HepG2 (cell line): ENCODE data around the gene TCN1. TPM values are rescaled to one million over a fixed set of nuclear protein-coding genes. Genes with fewer than 3 reads are reported as not detected.

Source experiments
- ATAC-seq: fragments of 200-7000 bp; cut with Tn5 transposase; 3 replicates; pipeline ENCODE4 v1.9.1; 2020; ENCODE audit warnings: mild to moderate bottlenecking, moderate library complexity
- BruUV-seq: library from RNA; stranded (reverse); fragments of 400-500 nt; replicated peaks from 2 replicates; lab custom pipeline; 2021; lab: Mats Ljungman, UMichigan
- CTCF ChIA-PET: fragments of 300-600 bp; formaldehyde crosslinking; extraction: SDS; loops from one replicate; lab custom pipeline; 2021; ENCODE audit warnings: low total read pairs, inconsistent platforms, low intra/inter-chr PET ratio; lab: Yijun Ruan, JAX
- POLR2A ChIA-PET: fragments of 350-600 bp; sonication (Branson Sonifier 250); formaldehyde crosslinking; loops from one replicate; lab custom pipeline; 2020; ENCODE audit warnings: antibody characterized with exemption, inconsistent platforms; lab: Yijun Ruan, JAX
- DNase-seq: peaks from one replicate; pipeline ENCODE4 v3.0.0-alpha.2; 2015; ENCODE audit warnings: low spot score
- FAIRE-seq: peaks from 3 replicates; lab custom pipeline; 2011; peaks lifted over from hg19 to GRCh38; lab: Jason Lieb, UNC
- H2AFZ ChIP-seq: one replicate; pipeline ENCODE4 v1.6.1; 2011; ENCODE audit warnings: low read length, inconsistent platforms
- H3K27ac ChIP-seq: fragments of 300-600 bp; 3 replicates; pipeline ENCODE4 v1.8.0; 2011; ENCODE audit warnings: mixed run types, mild to moderate bottlenecking, mixed read lengths, low read length, inconsistent platforms; ENCODE audit not compliant: insufficient read depth; ENCODE audit errors: extremely low read length
- H3K27me3 ChIP-seq, 2 experiments: fragments of 200-600 bp in 1 of 2; 2 replicates in 1 of 2; 3 replicates in 1 of 2; pipeline versions ENCODE4 v1.6.0 to v1.8.0; 2011; ENCODE audit warnings: low read length in 2 of 2, mild to moderate bottlenecking in 2 of 2, moderate library complexity in 2 of 2, inconsistent platforms in 1 of 2; ENCODE audit not compliant: insufficient read depth in 2 of 2, control insufficient read depth in 1 of 2
- H3K36me3 ChIP-seq, 2 experiments: fragments of 200-600 bp in 1 of 2; replicated peaks in 1 of 2; 2 replicates in 1 of 2; 3 replicates in 1 of 2; pipeline versions ENCODE4 v1.5.1 to v1.8.0; 2011; ENCODE audit warnings: low read length in 2 of 2, inconsistent platforms in 1 of 2; ENCODE audit not compliant: insufficient read depth in 2 of 2, control insufficient read depth in 1 of 2
- H3K4me1 ChIP-seq: 2 replicates; pipeline ENCODE4 v1.5.1; 2012; ENCODE audit warnings: low read length, inconsistent platforms; ENCODE audit not compliant: insufficient read depth
- H3K4me2 ChIP-seq: 2 replicates; pipeline ENCODE4 v1.6.0; 2011; ENCODE audit warnings: low read depth, low read length, inconsistent platforms
- H3K4me3 ChIP-seq, 3 experiments: fragments of 200-600 bp in 1 of 3; sonication (generic), shearing (Covaris generic) in 1 of 3; replicated peaks in 1 of 3; 2 replicates each; pipeline ENCODE4 v1.5.1; 2011 to 2016; ENCODE audit warnings: low read length in 3 of 3, inconsistent platforms in 2 of 3, low read depth in 2 of 3, mild to moderate bottlenecking in 2 of 3, control low read depth in 1 of 3, mixed read lengths in 1 of 3; ENCODE audit not compliant: insufficient read depth in 1 of 3
- H3K79me2 ChIP-seq: one replicate; pipeline ENCODE4 v1.6.1; 2011; ENCODE audit warnings: low read length, inconsistent platforms; ENCODE audit not compliant: insufficient read depth
- H3K9ac ChIP-seq: 2 replicates; pipeline ENCODE4 v1.6.0; 2011; ENCODE audit warnings: mild to moderate bottlenecking, low read depth, low read length, inconsistent platforms; ENCODE audit not compliant: insufficient read depth
- H3K9me3 ChIP-seq: 2 replicates; pipeline ENCODE4 v1.5.1; 2012; ENCODE audit warnings: mild to moderate bottlenecking, low read length
- H4K20me1 ChIP-seq: 2 replicates; pipeline ENCODE4 v1.6.0; 2011; ENCODE audit warnings: inconsistent platforms, mild to moderate bottlenecking, low read length, moderate library complexity; ENCODE audit not compliant: insufficient read depth
- ATF7-NPFF ChIP-seq: sonication (generic); formaldehyde crosslinking; IDR thresholded peaks from 2 replicates; pipeline ENCODE4 v1.8.1; 2023; ENCODE audit warnings: mild to moderate bottlenecking, low read depth, missing genetic modification reagents, moderate library complexity
- E2F1 ChIP-seq: sonication (generic); formaldehyde crosslinking; IDR thresholded peaks from 2 replicates; pipeline ENCODE4 v1.5.0; 2020; ENCODE audit warnings: missing genetic modification reagents
- EHMT2 ChIP-seq: fragments of 200-600 bp; sonication (generic); IDR thresholded peaks from 2 replicates; pipeline ENCODE4 v1.7.0; 2017; ENCODE audit warnings: antibody characterized with exemption, low read depth, low read length, borderline replicate concordance
- MED13 ChIP-seq: sonication (generic); formaldehyde crosslinking; IDR thresholded peaks from 2 replicates; pipeline ENCODE4 v1.5.0; 2020; ENCODE audit warnings: missing genetic modification reagents
- MEF2D ChIP-seq: sonication (generic); formaldehyde crosslinking; IDR thresholded peaks from 2 replicates; pipeline ENCODE4 v1.5.1; 2020; ENCODE audit warnings: mild to moderate bottlenecking, missing genetic modification reagents
- MEIS2 ChIP-seq: sonication (generic); formaldehyde crosslinking; IDR thresholded peaks from 2 replicates; pipeline ENCODE4 v1.9.0; 2021; ENCODE audit warnings: mild to moderate bottlenecking, missing genetic modification reagents
- MYPOP ChIP-seq: sonication (generic); formaldehyde crosslinking; IDR thresholded peaks from 2 replicates; pipeline ENCODE4 v1.8.1; 2023; ENCODE audit warnings: mild to moderate bottlenecking, moderate library complexity, missing genetic modification reagents
- PBX3 ChIP-seq: sonication (generic); formaldehyde crosslinking; IDR thresholded peaks from 2 replicates; pipeline ENCODE4 v1.8.1; 2023; ENCODE audit warnings: missing genetic modification reagents, inconsistent platforms, borderline replicate concordance
- TFDP1 ChIP-seq: IDR thresholded peaks from 2 replicates; pipeline ENCODE4 v1.6.1; 2016; ENCODE audit warnings: missing compliant biosample characterization, missing genetic modification reagents, borderline replicate concordance
- ZFP36L2 ChIP-seq: sonication (generic); formaldehyde crosslinking; IDR thresholded peaks from 2 replicates; pipeline ENCODE4 v1.4.0; 2020; ENCODE audit warnings: missing genetic modification reagents
- ZFP90 ChIP-seq: sonication (generic); formaldehyde crosslinking; IDR thresholded peaks from 2 replicates; pipeline ENCODE4 v1.8.0; 2022; ENCODE audit warnings: missing genetic modification reagents, mild to moderate bottlenecking, inconsistent platforms, borderline replicate concordance
- ZNF275 ChIP-seq: sonication (generic); formaldehyde crosslinking; IDR thresholded peaks from 2 replicates; pipeline ENCODE4 v1.8.0; 2022; ENCODE audit warnings: missing genetic modification reagents, mild to moderate bottlenecking, inconsistent platforms, borderline replicate concordance
- ZNF296 ChIP-seq: sonication (generic); formaldehyde crosslinking; conservative IDR thresholded peaks from 2 replicates; pipeline ENCODE4 v1.5.0; 2020; ENCODE audit warnings: mild to moderate bottlenecking, missing genetic modification reagents
- ZNF335 ChIP-seq: sonication (generic); formaldehyde crosslinking; IDR thresholded peaks from 2 replicates; pipeline ENCODE4 v1.4.0; 2020; ENCODE audit warnings: missing genetic modification reagents
- ZNF33B ChIP-seq: sonication (generic); formaldehyde crosslinking; IDR thresholded peaks from 2 replicates; pipeline ENCODE4 v1.5.1; 2020; ENCODE audit warnings: mild to moderate bottlenecking, missing genetic modification reagents
- ZNF446 ChIP-seq: sonication (generic); formaldehyde crosslinking; IDR thresholded peaks from 2 replicates; pipeline ENCODE4 v1.5.0; 2020; ENCODE audit warnings: mild to moderate bottlenecking, missing genetic modification reagents
- ZNF460 ChIP-seq: sonication (generic); formaldehyde crosslinking; IDR thresholded peaks from 2 replicates; pipeline ENCODE4 v1.5.1; 2020; ENCODE audit warnings: missing genetic modification reagents, mild to moderate bottlenecking, borderline replicate concordance
- ZNF652 ChIP-seq: IDR thresholded peaks from 2 replicates; pipeline ENCODE4 v1.6.1; 2016; ENCODE audit warnings: low read depth, borderline replicate concordance
- WGBS: methylation state at CpG from one replicate; pipeline ENCODE4 v1.1.6; 2017; ENCODE audit warnings: low lambda C conversion rate; 5-methylcytosine and 5-hydroxymethylcytosine counted together
- in situ Hi-C: cut with HindIII; loops from 2 replicates; pipeline ENCODE4 v1.10.0; 2017; ENCODE audit warnings: low pct_unique_long_range_greater_than_20kb; ENCODE audit not compliant: extremely low pct_ligation_motif_present
- intact Hi-C: fragments of 100-400 bp; cut with micrococcal nuclease; formaldehyde crosslinking; loops from one replicate; pipeline ENCODE4 v1.10.0; 2022; ENCODE audit not compliant: unreplicated experiment
- polyA plus RNA-seq, 8 experiments: library from polyadenylated mRNA; depleted of rRNA in 3 of 8; stranded (reverse) in 7 of 8; unstranded in 1 of 8; fragments of >200 nt; fragmentation: Illumina TruSeq in 4 of 8; extraction: Trizol in 4 of 8; gene quantifications; 2 replicates each; pipeline versions ENCODE4 v1.2.1 to v1.2.3, GENCODE V29; 2011 to 2016; ENCODE audit warnings: low read depth in 4 of 8, missing spikeins in 1 of 8, mixed read lengths in 1 of 8; ENCODE audit not compliant: insufficient read depth in 1 of 8
- total RNA-seq, 5 experiments: library from RNA; depleted of rRNA; stranded (reverse); fragments of >200 nt; fragmentation: Illumina TruSeq; extraction: Trizol; gene quantifications; 2 replicates each; pipeline ENCODE4 v1.2.3, GENCODE V29; 2016; ENCODE audit warnings: low read depth in 1 of 5

Gene TCN1
- total and polyA plus RNA-seq, 2 of the 13 experiments (the other 11 are each of a cell fraction or from before 2014, with no cell fraction given) = not detected

GRCh38 chr11:59810911-59811259, 55.4 kb downstream of the TCN1 start:
- Histone ChIP-seq H3K9ac (peak overlapping the region; percentile 88; the same call in 1 of the 2 replicates), H3K27me3 (no peaks in the 10 kb centered on the region), H3K4me1 (peaks cover 48% of the 10 kb centered on the region), H3K36me3 (peaks cover 3 to 16% of the 10 kb centered on the region in 2 experiments; a peak in 4 of 5 replicates), H3K4me3 (peak overlapping the region; percentile 75 to 85 (median 76)), H2AFZ (peak overlapping the region; percentile 96), H3K27ac (peak overlapping the region; percentile 81), H4K20me1 (no peaks in the 10 kb centered on the region), H3K4me2 (peak overlapping the region; percentile 72), H3K9me3 (no peaks in the 10 kb centered on the region), H3K79me2 (peaks cover 4% of the 10 kb centered on the region)
- ChIA-PET POLR2A (interaction anchor here (0.9 to 2.1 kb wide), 7 partner anchors 21 to 195 kb away, joined by 3 to 22 read pairs (median 3); partner anchors contain the start of genes OSBP and STX3), CTCF (interaction anchor here (1.4 kb wide), 1 partner anchor 57 kb away, joined by 7 read pairs; the partner anchor contains the start of gene STX3)
- BruUV-seq = no TSS peak
- ATAC-seq (no peak), FAIRE-seq (no peak), DNase-seq (no peak)
- in situ Hi-C loops = no loop called here
- 23% methylated on average over 8 of the region's 8 CpGs for WGBS
- intact Hi-C loops = loop anchor here (2.0 kb wide), 1 partner anchor 56 kb away; the partner anchor contains the start of gene STX3
- TF ChIP-seq ZNF275 (no peak), ZNF446 (CRISPR knock-in tag) (no peak), EHMT2 (no peak; the same call in 1 of the 2 replicates), ZNF296 (no peak), ZNF460 (CRISPR knock-in tag) (no peak), TFDP1 (CRISPR knock-in tag) (no peak), ZFP90 (CRISPR knock-in tag) (no peak), MEIS2 (CRISPR knock-in tag) (no peak), ZNF652 (CRISPR knock-in tag) (no peak), MEF2D (CRISPR knock-in tag) (no peak), ZNF33B (CRISPR knock-in tag) (0 out of 2 replicates have a peak, but pooled peaks have one; percentile 7), E2F1 (CRISPR knock-in tag) (no peak), ZFP36L2 (CRISPR knock-in tag) (no peak), PBX3 (CRISPR knock-in tag) (no peak), ATF7-NPFF (no peak), MYPOP (CRISPR knock-in tag) (no peak), ZNF335 (CRISPR knock-in tag) (no peak), MED13 (no peak)
